GM12892 (cell line): ENCODE data around the gene ZNF414.

Experiments used
- POLR2A ChIP-seq: IDR thresholded peaks from 2 replicates; pipeline ENCODE4 v1.6.1; 2011; ENCODE audit warnings: low read depth, low read length, control low read depth
- POLR2AphosphoS5 ChIP-seq: IDR thresholded peaks from 2 replicates; pipeline ENCODE4 v1.6.1; 2011; ENCODE audit warnings: low read depth, low read length, control low read depth
- TAF1 ChIP-seq: IDR thresholded peaks from 2 replicates; pipeline ENCODE4 v1.6.1; 2011; ENCODE audit warnings: low read depth, mild to moderate bottlenecking, control low read depth, low read length, borderline replicate concordance

DNA sequence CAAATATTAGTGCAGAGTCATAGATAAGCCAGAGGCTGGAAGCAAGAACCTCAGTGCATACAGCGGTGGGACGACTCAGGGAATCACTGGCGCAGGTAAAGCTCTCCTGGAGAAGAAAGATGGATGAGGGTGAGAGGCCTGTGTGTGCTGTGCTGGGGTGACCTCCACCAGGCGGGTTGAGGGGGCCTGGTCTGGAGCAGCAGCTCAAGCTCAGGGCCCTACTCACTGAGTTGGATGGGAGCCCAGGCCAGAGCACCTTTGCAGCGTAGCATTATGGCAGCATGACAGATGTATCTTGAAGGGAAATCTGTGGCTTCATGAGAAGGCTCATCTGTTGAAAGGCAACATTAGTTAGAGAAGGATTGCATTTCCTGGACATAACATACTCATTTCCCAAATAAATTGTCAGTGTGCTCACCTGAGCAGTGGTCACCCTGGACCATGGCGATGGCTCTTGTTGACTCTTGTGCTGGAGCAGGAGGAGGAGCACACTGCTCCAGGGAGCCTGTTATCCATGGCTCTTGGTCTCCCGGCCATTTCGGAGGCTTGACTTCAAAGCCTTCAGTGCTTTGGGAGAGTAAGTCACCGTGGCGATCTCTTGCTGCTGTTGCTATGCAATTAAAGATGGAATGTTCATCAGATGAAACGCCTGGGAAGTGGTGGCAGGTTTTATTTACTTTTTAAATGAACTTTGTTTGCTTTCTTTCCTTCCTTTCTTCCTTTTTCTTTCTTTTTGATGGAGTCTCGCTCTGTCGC lies 44.2 kb downstream of the ZNF414 start:
- TF ChIP-seq POLR2AphosphoS5, result 0 out of 2 replicates have a peak, but pooled peaks have one; percentile 8
- no peak for TF ChIP-seq TAF1
- no peak for TF ChIP-seq POLR2A
